HepG2 (cell line): ENCODE measurements around the gene P2RX6. TPM values are rescaled to one million over a fixed set of nuclear protein-coding genes. Genes with fewer than 3 reads are reported as not detected.

Experiments used
- BHLHE40 ChIP-seq: IDR thresholded peaks from 2 replicates; pipeline ENCODE4 v1.6.1; 2011; ENCODE audit warnings: low read length, improper control_type of control experiment
- FOXO4 ChIP-seq: sonication (generic); formaldehyde crosslinking; conservative IDR thresholded peaks from 2 replicates; pipeline ENCODE4 v1.8.1; 2023; ENCODE audit warnings: missing genetic modification reagents
- MYC ChIP-seq: sonication (generic); formaldehyde crosslinking; IDR thresholded peaks from 2 replicates; pipeline ENCODE4 v1.9.0; 2021; ENCODE audit warnings: missing genetic modification reagents, borderline replicate concordance
- NFAT5 ChIP-seq: sonication (generic); formaldehyde crosslinking; IDR thresholded peaks from 2 replicates; pipeline ENCODE4 v1.4.0; 2020; ENCODE audit warnings: missing genetic modification reagents
- NFIB ChIP-seq: sonication (generic); formaldehyde crosslinking; IDR thresholded peaks from 2 replicates; pipeline ENCODE4 v1.9.0; 2021; ENCODE audit warnings: missing genetic modification reagents, mild to moderate bottlenecking, borderline replicate concordance
- SIN3B ChIP-seq: fragments of 150-350 bp; IDR thresholded peaks from 2 replicates; pipeline ENCODE4 v1.6.1; 2014; ENCODE audit warnings: low read length
- ZFAT ChIP-seq: sonication (generic); formaldehyde crosslinking; conservative IDR thresholded peaks from 2 replicates; pipeline ENCODE4 v1.8.1; 2023; ENCODE audit warnings: missing genetic modification reagents, inconsistent platforms
- ZNF225 ChIP-seq: sonication (generic); formaldehyde crosslinking; IDR thresholded peaks from 2 replicates; pipeline ENCODE4 v1.4.0; 2020; ENCODE audit warnings: mild to moderate bottlenecking, missing genetic modification reagents
- ZNF230 ChIP-seq: sonication (generic); formaldehyde crosslinking; IDR thresholded peaks from 2 replicates; pipeline ENCODE4 v1.4.0; 2020; ENCODE audit warnings: mild to moderate bottlenecking, missing genetic modification reagents
- ZNF234 ChIP-seq: sonication (generic); formaldehyde crosslinking; conservative IDR thresholded peaks from 2 replicates; pipeline ENCODE4 v1.5.1; 2020; ENCODE audit warnings: mild to moderate bottlenecking, missing genetic modification reagents
- ZNF468 ChIP-seq: sonication (generic); formaldehyde crosslinking; IDR thresholded peaks from 2 replicates; pipeline ENCODE4 v1.8.0; 2022; ENCODE audit warnings: mild to moderate bottlenecking, moderate library complexity, missing genetic modification reagents
- ZNF816 ChIP-seq: sonication (generic); formaldehyde crosslinking; IDR thresholded peaks from 2 replicates; pipeline ENCODE4 v1.8.0; 2022; ENCODE audit warnings: missing genetic modification reagents, mild to moderate bottlenecking, borderline replicate concordance
- polyA plus RNA-seq, 8 experiments: library from polyadenylated mRNA; depleted of rRNA in 3 of 8; stranded (reverse) in 7 of 8; unstranded in 1 of 8; fragments of >200 nt; fragmentation: Illumina TruSeq in 4 of 8; extraction: Trizol in 4 of 8; gene quantifications; 2 replicates each; pipeline versions ENCODE4 v1.2.1 to v1.2.3, GENCODE V29; 2011 to 2016; ENCODE audit warnings: low read depth in 4 of 8, missing spikeins in 1 of 8, mixed read lengths in 1 of 8; ENCODE audit not compliant: insufficient read depth in 1 of 8
- total RNA-seq, 5 experiments: library from RNA; depleted of rRNA; stranded (reverse); fragments of >200 nt; fragmentation: Illumina TruSeq; extraction: Trizol; gene quantifications; 2 replicates each; pipeline ENCODE4 v1.2.3, GENCODE V29; 2016; ENCODE audit warnings: low read depth in 1 of 5
- TF ChIP-seq, protein P1 (sequence below): sonication (generic); formaldehyde crosslinking; IDR thresholded peaks from 2 replicates; pipeline ENCODE4 v1.4.0; 2020; ENCODE audit warnings: missing genetic modification reagents
- TF ChIP-seq, protein P2 (sequence below): sonication (generic); formaldehyde crosslinking; IDR thresholded peaks from 2 replicates; pipeline ENCODE4 v1.8.1; 2023; ENCODE audit warnings: mild to moderate bottlenecking, inconsistent platforms, moderate library complexity, missing genetic modification reagents, borderline replicate concordance
- TF ChIP-seq, protein P3 (sequence below): IDR thresholded peaks from 2 replicates; pipeline ENCODE4 v1.6.1; 2016; ENCODE audit warnings: missing biosample characterization, missing genetic modification reagents, low read depth

The P2RX6 gene
- total and polyA plus RNA-seq, 2 of the 13 experiments (the other 11 are each of a cell fraction or from before 2014, with no cell fraction given): 0.04 to 0.12 TPM

- TF ChIP-seq, protein P1, sequence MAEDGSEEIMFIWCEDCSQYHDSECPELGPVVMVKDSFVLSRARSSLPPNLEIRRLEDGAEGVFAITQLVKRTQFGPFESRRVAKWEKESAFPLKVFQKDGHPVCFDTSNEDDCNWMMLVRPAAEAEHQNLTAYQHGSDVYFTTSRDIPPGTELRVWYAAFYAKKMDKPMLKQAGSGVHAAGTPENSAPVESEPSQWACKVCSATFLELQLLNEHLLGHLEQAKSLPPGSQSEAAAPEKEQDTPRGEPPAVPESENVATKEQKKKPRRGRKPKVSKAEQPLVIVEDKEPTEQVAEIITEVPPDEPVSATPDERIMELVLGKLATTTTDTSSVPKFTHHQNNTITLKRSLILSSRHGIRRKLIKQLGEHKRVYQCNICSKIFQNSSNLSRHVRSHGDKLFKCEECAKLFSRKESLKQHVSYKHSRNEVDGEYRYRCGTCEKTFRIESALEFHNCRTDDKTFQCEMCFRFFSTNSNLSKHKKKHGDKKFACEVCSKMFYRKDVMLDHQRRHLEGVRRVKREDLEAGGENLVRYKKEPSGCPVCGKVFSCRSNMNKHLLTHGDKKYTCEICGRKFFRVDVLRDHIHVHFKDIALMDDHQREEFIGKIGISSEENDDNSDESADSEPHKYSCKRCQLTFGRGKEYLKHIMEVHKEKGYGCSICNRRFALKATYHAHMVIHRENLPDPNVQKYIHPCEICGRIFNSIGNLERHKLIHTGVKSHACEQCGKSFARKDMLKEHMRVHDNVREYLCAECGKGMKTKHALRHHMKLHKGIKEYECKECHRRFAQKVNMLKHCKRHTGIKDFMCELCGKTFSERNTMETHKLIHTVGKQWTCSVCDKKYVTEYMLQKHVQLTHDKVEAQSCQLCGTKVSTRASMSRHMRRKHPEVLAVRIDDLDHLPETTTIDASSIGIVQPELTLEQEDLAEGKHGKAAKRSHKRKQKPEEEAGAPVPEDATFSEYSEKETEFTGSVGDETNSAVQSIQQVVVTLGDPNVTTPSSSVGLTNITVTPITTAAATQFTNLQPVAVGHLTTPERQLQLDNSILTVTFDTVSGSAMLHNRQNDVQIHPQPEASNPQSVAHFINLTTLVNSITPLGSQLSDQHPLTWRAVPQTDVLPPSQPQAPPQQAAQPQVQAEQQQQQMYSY (CRISPR knock-in tag): 0 out of 2 replicates have a peak, but pooled peaks have one; percentile 7
- TF ChIP-seq FOXO4 (CRISPR knock-in tag): no peak
- TF ChIP-seq SIN3B: no peak
- TF ChIP-seq, protein P2, sequence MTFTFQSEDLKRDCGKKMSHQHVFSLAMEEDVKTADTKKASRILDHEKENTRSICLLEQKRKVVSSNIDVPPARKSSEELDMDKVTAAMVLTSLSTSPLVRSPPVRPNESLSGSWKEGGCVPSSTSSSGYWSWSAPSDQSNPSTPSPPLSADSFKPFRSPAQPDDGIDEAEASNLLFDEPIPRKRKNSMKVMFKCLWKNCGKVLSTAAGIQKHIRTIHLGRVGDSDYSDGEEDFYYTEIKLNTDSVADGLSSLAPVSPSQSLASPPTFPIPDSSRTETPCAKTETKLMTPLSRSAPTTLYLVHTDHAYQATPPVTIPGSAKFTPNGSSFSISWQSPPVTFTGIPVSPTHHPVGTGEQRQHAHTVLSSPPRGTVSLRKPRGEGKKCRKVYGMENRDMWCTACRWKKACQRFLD (CRISPR knock-in tag): peak; percentile 89
- TF ChIP-seq MYC (CRISPR knock-in tag): peak; percentile 84; the same call in 1 of the 2 replicates
- no peak; the same call in 1 of the 2 replicates for TF ChIP-seq ZNF225
- no peak for TF ChIP-seq NFAT5
- TF ChIP-seq, protein P3, sequence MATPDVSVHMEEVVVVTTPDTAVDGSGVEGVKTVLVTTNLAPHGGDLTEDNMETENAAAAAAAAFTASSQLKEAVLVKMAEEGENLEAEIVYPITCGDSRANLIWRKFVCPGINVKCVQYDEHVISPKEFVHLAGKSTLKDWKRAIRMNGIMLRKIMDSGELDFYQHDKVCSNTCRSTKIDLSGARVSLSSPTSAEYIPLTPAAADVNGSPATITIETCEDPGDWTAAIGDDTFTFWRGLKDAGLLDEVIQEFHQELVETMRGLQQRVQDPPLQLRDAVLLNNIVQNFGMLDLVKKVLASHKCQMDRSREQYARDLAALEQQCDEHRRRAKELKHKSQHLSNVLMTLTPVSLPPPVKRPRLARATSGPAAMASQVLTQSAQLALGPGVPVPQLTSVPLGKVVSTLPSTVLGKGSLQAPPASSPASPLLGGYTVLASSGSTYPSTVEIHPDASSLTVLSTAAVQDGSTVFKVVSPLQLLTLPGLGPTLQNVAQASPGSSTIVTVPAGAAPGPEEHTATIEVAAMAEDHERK (CRISPR knock-in tag): peak; percentile 59; the same call in 1 of the 2 replicates
- no peak; the same call in 1 of the 2 replicates for TF ChIP-seq ZNF234 (CRISPR knock-in tag)
- no peak for TF ChIP-seq ZFAT (CRISPR knock-in tag)
- no peak for TF ChIP-seq NFIB (CRISPR knock-in tag)
- TF ChIP-seq BHLHE40: peak; percentile 83
- no peak for TF ChIP-seq ZNF816 (CRISPR knock-in tag)
- 0 out of 2 replicates have a peak, but pooled peaks have one; percentile 77 for TF ChIP-seq ZNF468
- TF ChIP-seq ZNF230 (CRISPR knock-in tag): peak; percentile 69
Observed at GRCh38 chr22:21001601-21002325, 13.2 kb upstream of the P2RX6 start, which contains the start of gene THAP7 (continued).
